Mucosa of rectum (tissue), 2 donors: ENCODE results near the gene EFCAB6.

Experiments used
- H3K27ac ChIP-seq, 2 donors: one replicate each; pipeline ENCODE4 v1.7.0; 2013; ENCODE audit warnings: inconsistent platforms in 2 of 2, low read depth in 2 of 2, low read length in 2 of 2
- H3K27me3 ChIP-seq, 2 donors: one replicate each; pipeline ENCODE4 v1.7.0; 2013; ENCODE audit warnings: low read length in 2 of 2; ENCODE audit not compliant: control insufficient read depth in 2 of 2, insufficient read depth in 2 of 2
- H3K36me3 ChIP-seq, 2 donors: one replicate each; pipeline ENCODE4 v1.7.0; 2013; ENCODE audit warnings: low read length in 2 of 2; ENCODE audit not compliant: control insufficient read depth in 2 of 2, insufficient read depth in 2 of 2
- H3K4me1 ChIP-seq, 2 donors: one replicate each; pipeline ENCODE4 v1.7.0; 2013; ENCODE audit warnings: low read length in 2 of 2, mild to moderate bottlenecking in 1 of 2; ENCODE audit not compliant: control insufficient read depth in 2 of 2, insufficient read depth in 2 of 2
- H3K4me3 ChIP-seq, 2 donors: one replicate each; pipeline ENCODE4 v1.7.0; 2013; ENCODE audit warnings: low read length in 2 of 2
- H3K9ac ChIP-seq, 2 donors: one replicate each; pipeline ENCODE4 v1.7.0; 2013; ENCODE audit warnings: low read length in 2 of 2, low read depth in 1 of 2, mild to moderate bottlenecking in 1 of 2
- H3K9me3 ChIP-seq, 2 donors: one replicate each; pipeline ENCODE4 v1.7.0; 2013; ENCODE audit warnings: low read length in 2 of 2; ENCODE audit not compliant: control insufficient read depth in 2 of 2
- donor health status: healthy.
- donor health status: Normal muscosa, but diverticular disease.

Gene EFCAB6

GRCh38 chr22:43542681-43543521 lies 269.2 kb downstream of the EFCAB6 start:
- H3K27me3 ChIP-seq, result no peaks in the 10 kb centered on the region
- H3K4me3 ChIP-seq, result no peak overlapping the region
- H3K36me3 ChIP-seq, result no peaks in the 10 kb centered on the region
- no peak overlapping the region for H3K9ac ChIP-seq
- H3K4me1 ChIP-seq, result no peaks in the 10 kb centered on the region
- H3K9me3 ChIP-seq, result no peaks in the 10 kb centered on the region
- no peak overlapping the region for H3K27ac ChIP-seq

GRCh38 chr22:43541462-43542407 lies 270.4 kb downstream of the EFCAB6 start:
- Histone ChIP-seq H3K9ac (no peak overlapping the region), H3K27ac (no peak overlapping the region), H3K36me3 (no peaks in the 10 kb centered on the region), H3K4me3 (no peak overlapping the region), H3K27me3 (no peaks in the 10 kb centered on the region), H3K4me1 (no peaks in the 10 kb centered on the region), H3K9me3 (no peaks in the 10 kb centered on the region)

GRCh38 chr22:43541022-43541421 lies 271.1 kb downstream of the EFCAB6 start:
- Histone ChIP-seq H3K4me3 (no peak overlapping the region), H3K27me3 (no peaks in the 10 kb centered on the region), H3K9me3 (no peaks in the 10 kb centered on the region), H3K36me3 (no peaks in the 10 kb centered on the region), H3K9ac (no peak overlapping the region), H3K27ac (no peak overlapping the region), H3K4me1 (no peaks in the 10 kb centered on the region)

GRCh38 chr22:43540529-43540923 lies 271.6 kb downstream of the EFCAB6 start:
- Histone ChIP-seq H3K4me1 (no peaks in the 10 kb centered on the region), H3K9me3 (no peaks in the 10 kb centered on the region), H3K27ac (no peak overlapping the region), H3K27me3 (no peaks in the 10 kb centered on the region), H3K36me3 (no peaks in the 10 kb centered on the region), H3K4me3 (no peak overlapping the region), H3K9ac (no peak overlapping the region)

GRCh38 chr22:43539572-43540528 lies 272.3 kb downstream of the EFCAB6 start:
- Histone ChIP-seq H3K9me3 (no peaks in the 10 kb centered on the region), H3K27ac (no peak overlapping the region), H3K27me3 (no peaks in the 10 kb centered on the region), H3K4me1 (no peaks in the 10 kb centered on the region), H3K4me3 (no peak overlapping the region), H3K36me3 (no peaks in the 10 kb centered on the region), H3K9ac (no peak overlapping the region)

GRCh38 chr22:43537019-43537585 lies 275.0 kb downstream of the EFCAB6 start:
- H3K4me3 ChIP-seq, result no peak overlapping the region
- H3K4me1 ChIP-seq, result no peaks in the 10 kb centered on the region
- H3K36me3 ChIP-seq, result no peaks in the 10 kb centered on the region
- no peaks in the 10 kb centered on the region for H3K9me3 ChIP-seq
- H3K9ac ChIP-seq, result no peak overlapping the region
- no peaks in the 10 kb centered on the region for H3K27me3 ChIP-seq
- no peak overlapping the region for H3K27ac ChIP-seq

- Histone ChIP-seq H3K27me3 (no peaks in the 10 kb centered on the region), H3K9ac (no peak overlapping the region), H3K4me3 (no peak overlapping the region), H3K9me3 (no peaks in the 10 kb centered on the region), H3K36me3 (no peaks in the 10 kb centered on the region), H3K4me1 (no peaks in the 10 kb centered on the region), H3K27ac (no peak overlapping the region)
Measured at GRCh38 chr22:43535741-43536140, 276.4 kb downstream of the EFCAB6 start.

- H3K9ac ChIP-seq, result no peak overlapping the region
- no peaks in the 10 kb centered on the region for H3K36me3 ChIP-seq
- H3K27me3 ChIP-seq, result no peaks in the 10 kb centered on the region
- no peaks in the 10 kb centered on the region for H3K9me3 ChIP-seq
- H3K4me1 ChIP-seq, result no peaks in the 10 kb centered on the region
- H3K27ac ChIP-seq, result no peak overlapping the region
- H3K4me3 ChIP-seq, result no peak overlapping the region
Measured at GRCh38 chr22:43535336-43535735, 276.8 kb downstream of the EFCAB6 start.

GRCh38 chr22:43534916-43535315 lies 277.2 kb downstream of the EFCAB6 start:
- no peak overlapping the region for H3K27ac ChIP-seq
- H3K36me3 ChIP-seq, result no peaks in the 10 kb centered on the region
- no peak overlapping the region for H3K4me3 ChIP-seq
- no peaks in the 10 kb centered on the region for H3K4me1 ChIP-seq
- no peaks in the 10 kb centered on the region for H3K27me3 ChIP-seq
- no peak overlapping the region for H3K9ac ChIP-seq
- H3K9me3 ChIP-seq, result no peaks in the 10 kb centered on the region
